ENCODE data around the gene C9. TPM values are rescaled to one million over a fixed set of nuclear protein-coding genes. Genes with fewer than 3 reads are reported as not detected.

Gene C9
- total and polyA plus RNA-seq, 2 experiments from 2014 or later: not detected

DNA sequence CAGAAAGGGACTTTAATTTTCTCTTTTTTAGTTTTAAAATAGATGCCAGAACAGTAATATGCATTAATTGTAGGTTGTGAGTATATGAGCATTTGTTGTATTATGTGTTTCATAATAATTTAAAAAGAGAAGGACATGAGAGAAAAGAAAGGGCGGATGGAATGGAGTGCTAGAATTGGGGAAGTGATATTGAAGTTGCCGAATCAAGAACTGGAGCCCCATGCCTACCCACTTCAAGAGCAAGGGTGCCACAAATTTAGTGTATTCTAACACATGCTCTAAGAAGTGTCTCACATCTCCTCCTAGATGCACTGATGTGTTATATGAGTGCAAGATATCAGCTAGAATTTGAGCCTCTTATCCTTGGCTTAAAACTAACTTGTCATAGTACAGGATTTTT is 101.3 kb downstream of the C9 start:
- TF ChIP-seq, protein P1, sequence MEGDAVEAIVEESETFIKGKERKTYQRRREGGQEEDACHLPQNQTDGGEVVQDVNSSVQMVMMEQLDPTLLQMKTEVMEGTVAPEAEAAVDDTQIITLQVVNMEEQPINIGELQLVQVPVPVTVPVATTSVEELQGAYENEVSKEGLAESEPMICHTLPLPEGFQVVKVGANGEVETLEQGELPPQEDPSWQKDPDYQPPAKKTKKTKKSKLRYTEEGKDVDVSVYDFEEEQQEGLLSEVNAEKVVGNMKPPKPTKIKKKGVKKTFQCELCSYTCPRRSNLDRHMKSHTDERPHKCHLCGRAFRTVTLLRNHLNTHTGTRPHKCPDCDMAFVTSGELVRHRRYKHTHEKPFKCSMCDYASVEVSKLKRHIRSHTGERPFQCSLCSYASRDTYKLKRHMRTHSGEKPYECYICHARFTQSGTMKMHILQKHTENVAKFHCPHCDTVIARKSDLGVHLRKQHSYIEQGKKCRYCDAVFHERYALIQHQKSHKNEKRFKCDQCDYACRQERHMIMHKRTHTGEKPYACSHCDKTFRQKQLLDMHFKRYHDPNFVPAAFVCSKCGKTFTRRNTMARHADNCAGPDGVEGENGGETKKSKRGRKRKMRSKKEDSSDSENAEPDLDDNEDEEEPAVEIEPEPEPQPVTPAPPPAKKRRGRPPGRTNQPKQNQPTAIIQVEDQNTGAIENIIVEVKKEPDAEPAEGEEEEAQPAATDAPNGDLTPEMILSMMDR (conservative IDR thresholded peaks at IDR 0.05; ENCODE audit: low read depth in 2 of 2): no peak
- TF ChIP-seq, protein P2, sequence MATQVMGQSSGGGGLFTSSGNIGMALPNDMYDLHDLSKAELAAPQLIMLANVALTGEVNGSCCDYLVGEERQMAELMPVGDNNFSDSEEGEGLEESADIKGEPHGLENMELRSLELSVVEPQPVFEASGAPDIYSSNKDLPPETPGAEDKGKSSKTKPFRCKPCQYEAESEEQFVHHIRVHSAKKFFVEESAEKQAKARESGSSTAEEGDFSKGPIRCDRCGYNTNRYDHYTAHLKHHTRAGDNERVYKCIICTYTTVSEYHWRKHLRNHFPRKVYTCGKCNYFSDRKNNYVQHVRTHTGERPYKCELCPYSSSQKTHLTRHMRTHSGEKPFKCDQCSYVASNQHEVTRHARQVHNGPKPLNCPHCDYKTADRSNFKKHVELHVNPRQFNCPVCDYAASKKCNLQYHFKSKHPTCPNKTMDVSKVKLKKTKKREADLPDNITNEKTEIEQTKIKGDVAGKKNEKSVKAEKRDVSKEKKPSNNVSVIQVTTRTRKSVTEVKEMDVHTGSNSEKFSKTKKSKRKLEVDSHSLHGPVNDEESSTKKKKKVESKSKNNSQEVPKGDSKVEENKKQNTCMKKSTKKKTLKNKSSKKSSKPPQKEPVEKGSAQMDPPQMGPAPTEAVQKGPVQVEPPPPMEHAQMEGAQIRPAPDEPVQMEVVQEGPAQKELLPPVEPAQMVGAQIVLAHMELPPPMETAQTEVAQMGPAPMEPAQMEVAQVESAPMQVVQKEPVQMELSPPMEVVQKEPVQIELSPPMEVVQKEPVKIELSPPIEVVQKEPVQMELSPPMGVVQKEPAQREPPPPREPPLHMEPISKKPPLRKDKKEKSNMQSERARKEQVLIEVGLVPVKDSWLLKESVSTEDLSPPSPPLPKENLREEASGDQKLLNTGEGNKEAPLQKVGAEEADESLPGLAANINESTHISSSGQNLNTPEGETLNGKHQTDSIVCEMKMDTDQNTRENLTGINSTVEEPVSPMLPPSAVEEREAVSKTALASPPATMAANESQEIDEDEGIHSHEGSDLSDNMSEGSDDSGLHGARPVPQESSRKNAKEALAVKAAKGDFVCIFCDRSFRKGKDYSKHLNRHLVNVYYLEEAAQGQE (IDR thresholded peaks at IDR 0.05; ENCODE audit: unreplicated experiment): no peak
- no peak for TF ChIP-seq EZH2 (IDR thresholded peaks at IDR 0.05; ENCODE audit: low read depth, unreplicated experiment)
- TF ChIP-seq, protein P3, sequence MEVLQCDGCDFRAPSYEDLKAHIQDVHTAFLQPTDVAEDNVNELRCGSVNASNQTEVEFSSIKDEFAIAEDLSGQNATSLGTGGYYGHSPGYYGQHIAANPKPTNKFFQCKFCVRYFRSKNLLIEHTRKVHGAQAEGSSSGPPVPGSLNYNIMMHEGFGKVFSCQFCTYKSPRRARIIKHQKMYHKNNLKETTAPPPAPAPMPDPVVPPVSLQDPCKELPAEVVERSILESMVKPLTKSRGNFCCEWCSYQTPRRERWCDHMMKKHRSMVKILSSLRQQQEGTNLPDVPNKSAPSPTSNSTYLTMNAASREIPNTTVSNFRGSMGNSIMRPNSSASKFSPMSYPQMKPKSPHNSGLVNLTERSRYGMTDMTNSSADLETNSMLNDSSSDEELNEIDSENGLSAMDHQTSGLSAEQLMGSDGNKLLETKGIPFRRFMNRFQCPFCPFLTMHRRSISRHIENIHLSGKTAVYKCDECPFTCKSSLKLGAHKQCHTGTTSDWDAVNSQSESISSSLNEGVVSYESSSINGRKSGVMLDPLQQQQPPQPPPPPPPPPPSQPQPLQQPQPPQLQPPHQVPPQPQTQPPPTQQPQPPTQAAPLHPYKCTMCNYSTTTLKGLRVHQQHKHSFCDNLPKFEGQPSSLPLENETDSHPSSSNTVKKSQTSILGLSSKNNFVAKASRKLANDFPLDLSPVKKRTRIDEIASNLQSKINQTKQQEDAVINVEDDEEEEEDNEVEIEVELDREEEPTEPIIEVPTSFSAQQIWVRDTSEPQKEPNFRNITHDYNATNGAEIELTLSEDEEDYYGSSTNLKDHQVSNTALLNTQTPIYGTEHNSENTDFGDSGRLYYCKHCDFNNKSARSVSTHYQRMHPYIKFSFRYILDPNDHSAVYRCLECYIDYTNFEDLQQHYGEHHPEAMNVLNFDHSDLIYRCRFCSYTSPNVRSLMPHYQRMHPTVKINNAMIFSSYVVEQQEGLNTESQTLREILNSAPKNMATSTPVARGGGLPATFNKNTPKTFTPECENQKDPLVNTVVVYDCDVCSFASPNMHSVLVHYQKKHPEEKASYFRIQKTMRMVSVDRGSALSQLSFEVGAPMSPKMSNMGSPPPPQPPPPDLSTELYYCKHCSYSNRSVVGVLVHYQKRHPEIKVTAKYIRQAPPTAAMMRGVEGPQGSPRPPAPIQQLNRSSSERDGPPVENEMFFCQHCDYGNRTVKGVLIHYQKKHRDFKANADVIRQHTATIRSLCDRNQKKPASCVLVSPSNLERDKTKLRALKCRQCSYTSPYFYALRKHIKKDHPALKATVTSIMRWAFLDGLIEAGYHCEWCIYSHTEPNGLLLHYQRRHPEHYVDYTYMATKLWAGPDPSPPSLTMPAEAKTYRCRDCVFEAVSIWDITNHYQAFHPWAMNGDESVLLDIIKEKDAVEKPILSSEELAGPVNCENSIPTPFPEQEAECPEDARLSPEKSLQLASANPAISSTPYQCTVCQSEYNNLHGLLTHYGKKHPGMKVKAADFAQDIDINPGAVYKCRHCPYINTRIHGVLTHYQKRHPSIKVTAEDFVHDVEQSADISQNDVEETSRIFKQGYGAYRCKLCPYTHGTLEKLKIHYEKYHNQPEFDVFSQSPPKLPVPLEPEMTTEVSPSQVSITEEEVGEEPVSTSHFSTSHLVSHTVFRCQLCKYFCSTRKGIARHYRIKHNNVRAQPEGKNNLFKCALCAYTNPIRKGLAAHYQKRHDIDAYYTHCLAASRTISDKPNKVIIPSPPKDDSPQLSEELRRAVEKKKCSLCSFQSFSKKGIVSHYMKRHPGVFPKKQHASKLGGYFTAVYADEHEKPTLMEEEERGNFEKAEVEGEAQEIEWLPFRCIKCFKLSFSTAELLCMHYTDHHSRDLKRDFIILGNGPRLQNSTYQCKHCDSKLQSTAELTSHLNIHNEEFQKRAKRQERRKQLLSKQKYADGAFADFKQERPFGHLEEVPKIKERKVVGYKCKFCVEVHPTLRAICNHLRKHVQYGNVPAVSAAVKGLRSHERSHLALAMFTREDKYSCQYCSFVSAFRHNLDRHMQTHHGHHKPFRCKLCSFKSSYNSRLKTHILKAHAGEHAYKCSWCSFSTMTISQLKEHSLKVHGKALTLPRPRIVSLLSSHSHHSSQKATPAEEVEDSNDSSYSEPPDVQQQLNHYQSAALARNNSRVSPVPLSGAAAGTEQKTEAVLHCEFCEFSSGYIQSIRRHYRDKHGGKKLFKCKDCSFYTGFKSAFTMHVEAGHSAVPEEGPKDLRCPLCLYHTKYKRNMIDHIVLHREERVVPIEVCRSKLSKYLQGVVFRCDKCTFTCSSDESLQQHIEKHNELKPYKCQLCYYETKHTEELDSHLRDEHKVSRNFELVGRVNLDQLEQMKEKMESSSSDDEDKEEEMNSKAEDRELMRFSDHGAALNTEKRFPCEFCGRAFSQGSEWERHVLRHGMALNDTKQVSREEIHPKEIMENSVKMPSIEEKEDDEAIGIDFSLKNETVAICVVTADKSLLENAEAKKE (CRISPR knock-in tag; IDR thresholded peaks at IDR 0.05): no peak
- no peak for TF ChIP-seq EZH2phosphoT487 (IDR thresholded peaks at IDR 0.05; ENCODE audit: unreplicated experiment)
- ATAC-seq (no peak), DNase-seq (ENCODE audit: low spot score) (no peak)
- Mint-ChIP-seq H3K27me3 (ENCODE audit: insufficient read depth, low read depth, poor library complexity) (peaks cover 2% of the 10 kb centered on the region), H3K27ac (no peak overlapping the region), H3K4me3 (no peak overlapping the region), H3K9me3 (no peaks in the 10 kb centered on the region), H3K36me3 (ENCODE audit: low read depth) (no peaks in the 10 kb centered on the region), H3K4me1 (no peaks in the 10 kb centered on the region)
- Histone ChIP-seq H3K27me3 (ENCODE audit: insufficient read depth) (no peaks in the 10 kb centered on the region), H3K36me3 (ENCODE audit: insufficient read depth) (no peaks in the 10 kb centered on the region), H3K4me2 (no peak overlapping the region), H3K79me2 (replicated peaks; ENCODE audit: insufficient read depth) (no peaks in the 10 kb centered on the region), H4K20me1 (replicated peaks; ENCODE audit: insufficient read depth) (no peaks in the 10 kb centered on the region), H3K4me1 (ENCODE audit: insufficient read depth) (no peaks in the 10 kb centered on the region), H2AFZ (no peak overlapping the region), H3K9me2 (ENCODE audit: insufficient read depth) (peaks cover 9% of the 10 kb centered on the region; the same call in 1 of the 2 replicates), H3F3A (replicated peaks; ENCODE audit: low read depth) (no peaks in the 10 kb centered on the region), H3K27ac (ENCODE audit: low read depth) (no peak overlapping the region), H3K4me3 (no peak overlapping the region)

Data from GM23338 (cell line).